Psoas muscle (tissue), 8 donors: ENCODE data around the gene SLC1A1. TPM values are rescaled to one million over a fixed set of nuclear protein-coding genes. Genes with fewer than 3 reads are reported as not detected.

Source experiments
- ATAC-seq, 4 donors: fragments of 200-7000 bp; cut with Tn5 transposase; one replicate each; pipeline ENCODE4 v1.9.1; 2020; ENCODE audit warnings: moderate library complexity in 3 of 4, mild to moderate bottlenecking in 2 of 4
- DNase-seq, 2 donors: peaks; one replicate each; pipeline ENCODE4 v3.0.0-alpha.2; 2020
- H3K27ac ChIP-seq: fragments of 200-600 bp; one replicate; pipeline ENCODE4 v1.8.0; 2022
- H3K27me3 ChIP-seq, 3 donors: fragments of 200-600 bp in 1 of 3; one replicate each; pipeline versions ENCODE4 v1.6.1 to v1.8.0; 2013 to 2022; ENCODE audit warnings: low read length in 2 of 3, mild to moderate bottlenecking in 2 of 3, moderate library complexity in 1 of 3; ENCODE audit not compliant: insufficient read depth in 3 of 3
- H3K36me3 ChIP-seq, 2 donors: fragments of 200-600 bp in 1 of 2; one replicate each; pipeline versions ENCODE4 v1.6.1 to v1.8.0; 2013 to 2022; ENCODE audit warnings: low read depth in 1 of 2, mild to moderate bottlenecking in 1 of 2, moderate library complexity in 1 of 2; ENCODE audit not compliant: insufficient read depth in 1 of 2
- H3K4me1 ChIP-seq: fragments of 200-600 bp; one replicate; pipeline ENCODE4 v1.8.0; 2022
- H3K4me3 ChIP-seq: fragments of 200-600 bp; one replicate; pipeline ENCODE4 v1.8.0; 2022; ENCODE audit warnings: mild to moderate bottlenecking
- H3K9me3 ChIP-seq: fragments of 200-600 bp; one replicate; pipeline ENCODE4 v1.8.0; 2022
- CTCF ChIP-seq: fragments of 200-600 bp; IDR thresholded peaks from one replicate; pipeline ENCODE4 v1.8.0; 2022; ENCODE audit warnings: antibody characterized with exemption
- WGBS, 3 donors: extraction: QIAGEN DNeasy Blood & Tissue Kit; methylation state at CpG; one replicate each; pipeline versions ENCODE4 v1.1.6 to v1.1.7; 2013; 5-methylcytosine and 5-hydroxymethylcytosine counted together
- intact Hi-C, 2 donors: fragments of 100-400 bp; cut with DNase I; formaldehyde crosslinking; loops; one replicate each; pipeline versions ENCODE4 v1.11.0 to v1.14.2; 2022
- polyA plus RNA-seq, 3 donors: library from polyadenylated mRNA; stranded (reverse); fragments of 200-250 nt; gene quantifications; one replicate each; pipeline ENCODE4 v1.2.3, GENCODE V29; 2013
- total RNA-seq, 4 donors: library from RNA; stranded (reverse); fragmentation: NEBNext Ultra II Directional in 2 of 4; extraction: Animal tissue kit (Norgen Biotek cat#: 25700) in 2 of 4; gene quantifications; one replicate each; pipeline versions ENCODE4 v1.2.1 to v1.2.4, GENCODE V29; 2021 to 2023
- donor health status: healthy with polysubstance abuse.
- donor health status: DM: no; HTN: no; CAD: no; lungs with moderate emphysema.
- donor health status: Bipolar disorder and iron deficiency.
- donor health status: healthy.
- donor health status: DM: yes; HTN: yes; CAD: no.
- donor health status: DM: no; HTN: no; CAD: no.
- donor health status: DM: no; HTN: no; CAD: no.
- donor health status: DM: yes; HTN: yes; CAD: no.

SLC1A1 gene
- total and polyA plus RNA-seq, 7 donors: 0.43 to 1.3 (median 1.0) TPM

- 95 to 100% (median 100%) methylated on average over 1 of the region's 1 CpG for WGBS, 3 donors
Measured at GRCh38 chr9:4614627-4615026, 124.4 kb downstream of the SLC1A1 start.

DNA sequence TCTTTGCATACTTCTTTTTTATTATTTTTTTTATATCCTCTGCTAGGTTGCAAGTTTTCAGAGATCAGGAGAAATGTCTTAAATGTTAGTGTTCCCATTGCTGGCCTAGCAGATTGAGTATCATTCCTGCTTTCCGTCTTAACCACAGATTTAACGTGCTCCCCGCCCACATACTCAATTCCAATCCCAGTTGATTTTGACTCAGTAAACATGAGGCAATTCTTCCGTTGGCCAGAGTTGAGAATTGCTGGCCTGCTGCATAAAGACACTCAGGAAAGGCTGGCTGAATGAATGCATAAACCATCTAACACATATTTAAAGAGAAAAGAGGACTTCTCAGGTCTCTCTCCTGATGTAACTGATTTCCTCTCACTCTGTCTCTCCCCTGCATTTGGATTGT is 125.0 kb downstream of the SLC1A1 start:
- Histone ChIP-seq H3K4me1 (no peaks in the 10 kb centered on the region), H3K9me3 (no peaks in the 10 kb centered on the region), H3K4me3 (no peak overlapping the region), H3K27ac (no peak overlapping the region), H3K27me3 (no peaks in the 10 kb centered on the region), H3K36me3 (no peaks in the 10 kb centered on the region)
- TF ChIP-seq CTCF: no peak
- intact Hi-C loops: no loop called here
- no peak for DNase-seq
- ATAC-seq: no peak
- WGBS, 3 donors: 43 to 59% (median 50%) methylated on average over 4 of the region's 4 CpGs

More at GRCh38 chr9:4614627-4615026, 124.4 kb downstream of the SLC1A1 start:
- Histone ChIP-seq H3K27ac (no peak overlapping the region), H3K9me3 (no peaks in the 10 kb centered on the region), H3K27me3 (no peaks in the 10 kb centered on the region), H3K4me1 (no peaks in the 10 kb centered on the region), H3K4me3 (no peak overlapping the region), H3K36me3 (no peaks in the 10 kb centered on the region)
- DNase-seq: no peak
- intact Hi-C loops: no loop called here
- no peak for ATAC-seq
- no peak for TF ChIP-seq CTCF

DNA sequence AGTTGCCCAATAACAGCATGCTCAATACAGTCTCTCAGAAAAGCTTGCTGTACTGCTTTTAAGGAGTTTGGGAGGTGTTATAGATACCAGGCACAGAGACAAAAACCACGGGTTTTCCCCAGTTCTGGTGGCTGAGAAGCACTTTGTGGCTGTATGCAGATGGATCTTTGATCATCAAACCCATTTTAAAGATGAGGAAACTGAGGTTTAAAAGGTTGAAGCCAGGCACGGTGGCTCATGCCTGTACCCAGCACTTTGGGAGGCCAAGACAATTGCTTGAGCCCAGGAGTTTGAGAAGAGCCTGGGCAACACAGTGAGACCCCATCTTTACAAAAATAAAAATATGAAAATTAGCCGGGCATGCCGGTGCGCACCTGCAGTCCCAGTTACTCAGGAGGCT is 125.5 kb downstream of the SLC1A1 start:
- no peak overlapping the region for H3K4me3 ChIP-seq
- no peaks in the 10 kb centered on the region for H3K4me1 ChIP-seq
- no peaks in the 10 kb centered on the region for H3K36me3 ChIP-seq
- no peak for TF ChIP-seq CTCF
- 85 to 94% (median 87%) methylated on average over 5 of the region's 5 CpGs for WGBS, 3 donors
- H3K9me3 ChIP-seq: no peaks in the 10 kb centered on the region
- no peak overlapping the region for H3K27ac ChIP-seq
- ATAC-seq (no peak), DNase-seq (no peak)
- intact Hi-C loops: no loop called here
- no peaks in the 10 kb centered on the region for H3K27me3 ChIP-seq

GRCh38 chr9:4617752-4618151 is 127.5 kb downstream of the SLC1A1 start:
- H3K4me3 ChIP-seq: no peak overlapping the region
- no peak for TF ChIP-seq CTCF
- DNase-seq: no peak
- H3K27me3 ChIP-seq: no peaks in the 10 kb centered on the region
- H3K4me1 ChIP-seq: no peaks in the 10 kb centered on the region
- ATAC-seq: no peak
- H3K27ac ChIP-seq: no peak overlapping the region
- 49 to 56% (median 54%) methylated on average over 3 of the region's 3 CpGs for WGBS, 3 donors
- intact Hi-C loops: no loop called here
- H3K36me3 ChIP-seq: no peaks in the 10 kb centered on the region
- no peaks in the 10 kb centered on the region for H3K9me3 ChIP-seq

DNA sequence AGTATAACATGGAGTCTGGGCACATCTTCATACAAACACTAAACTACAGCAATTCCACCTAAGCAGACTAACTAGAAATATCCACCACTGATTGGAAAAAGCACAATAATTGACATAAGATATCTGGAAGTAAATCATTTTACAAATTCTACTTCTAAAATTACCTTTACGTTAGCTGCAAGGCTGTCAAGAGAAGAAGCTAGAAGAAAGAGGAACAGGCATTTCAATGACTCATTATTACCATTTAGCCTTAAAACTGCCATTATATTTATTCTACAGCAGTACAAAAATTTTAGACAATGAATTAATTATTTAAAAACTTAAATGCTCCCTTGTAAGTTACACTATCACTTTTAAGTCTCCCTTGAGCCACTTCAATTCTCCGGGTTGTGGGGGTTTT is 128.4 kb downstream of the SLC1A1 start:
- WGBS, 3 donors: 85 to 96% (median 89%) methylated on average over 2 of the region's 2 CpGs
- Histone ChIP-seq H3K4me1 (no peaks in the 10 kb centered on the region), H3K4me3 (no peak overlapping the region), H3K36me3 (no peaks in the 10 kb centered on the region), H3K9me3 (no peaks in the 10 kb centered on the region), H3K27me3 (no peaks in the 10 kb centered on the region), H3K27ac (no peak overlapping the region)
- intact Hi-C loops: no loop called here
- no peak for ATAC-seq
- TF ChIP-seq CTCF: no peak
- no peak for DNase-seq
